ENCODE data around the gene SPO11. TPM values are rescaled to one million over a fixed set of nuclear protein-coding genes. Genes with fewer than 3 reads are reported as not detected.

SPO11 gene
- total and polyA plus RNA-seq, 2 of the 13 experiments (the other 11 are each of a cell fraction or from before 2014, with no cell fraction given) = not detected

DNA sequence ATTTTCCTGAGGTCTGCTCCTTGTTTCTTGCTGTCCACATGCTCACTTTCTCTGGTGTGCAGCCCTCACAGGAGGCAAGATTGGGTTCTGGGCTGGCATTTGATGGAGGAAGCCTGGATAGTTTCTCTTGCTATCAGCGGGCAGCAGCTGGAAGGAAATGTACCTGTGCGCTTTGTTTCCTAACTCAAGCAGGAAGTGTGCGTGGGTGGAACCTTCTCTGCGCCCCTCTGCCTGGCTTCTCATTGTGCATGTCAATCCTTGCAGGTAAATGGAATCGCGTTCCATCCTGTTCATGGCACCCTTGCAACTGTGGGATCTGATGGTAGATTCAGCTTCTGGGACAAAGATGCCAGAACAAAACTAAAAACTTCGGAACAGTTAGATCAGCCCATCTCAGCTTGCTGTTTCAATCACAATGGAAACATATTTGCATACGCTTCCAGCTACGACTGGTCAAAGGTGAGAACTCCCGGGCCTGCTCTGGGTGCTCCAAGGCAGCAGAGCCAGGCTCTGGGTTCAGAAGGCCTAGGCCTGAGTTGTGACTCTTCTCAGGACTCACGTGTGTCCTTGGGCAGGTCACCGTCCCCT is 44.8 kb downstream of the SPO11 start:
- DNase-seq (ENCODE audit: low spot score) (no peak), ATAC-seq (no peak), FAIRE-seq (no peak)
- H3K27me3 ChIP-seq (ENCODE audit: control insufficient read depth in 1 of 2, insufficient read depth in 2 of 2, low read length in 2 of 2) = no peaks in the 10 kb centered on the region
- no peak overlapping the region for H3K4me2 ChIP-seq (ENCODE audit: low read depth, low read length)
- 98% methylated on average over 12 of the region's 12 CpGs for WGBS (ENCODE audit: low lambda C conversion rate)
- no peak overlapping the region for H3K9ac ChIP-seq (ENCODE audit: insufficient read depth, low read depth, low read length)
- CTCF ChIA-PET (ENCODE audit: low intra/inter-chr PET ratio, low total read pairs) = no interaction called here
- H4K20me1 ChIP-seq (ENCODE audit: insufficient read depth, low read length) = no peaks in the 10 kb centered on the region
- intact Hi-C loops (cut with micrococcal nuclease; ENCODE audit: unreplicated experiment) = no loop called here
- BruUV-seq (replicated peaks) = no TSS peak
- no peaks in the 10 kb centered on the region for H3K79me2 ChIP-seq (ENCODE audit: insufficient read depth, low read length)
- in situ Hi-C loops (cut with HindIII; ENCODE audit: extremely low pct_ligation_motif_present, low pct_unique_long_range_greater_than_20kb) = no loop called here
- no peaks in the 10 kb centered on the region for H3K4me1 ChIP-seq (ENCODE audit: insufficient read depth, low read length)
- no peaks in the 10 kb centered on the region for H3K9me3 ChIP-seq (ENCODE audit: low read length)
- POLR2A ChIA-PET = no interaction called here
- no peak overlapping the region for H2AFZ ChIP-seq (ENCODE audit: low read length)
- H3K27ac ChIP-seq (ENCODE audit: extremely low read length, insufficient read depth, low read length) = no peak overlapping the region
- peaks cover 77 to 92% of the 10 kb centered on the region in 2 experiments for H3K36me3 ChIP-seq (replicated peaks in 1 of 2; ENCODE audit: control insufficient read depth in 1 of 2, insufficient read depth in 2 of 2, low read length in 2 of 2)
- H3K4me3 ChIP-seq (replicated peaks in 1 of 3; ENCODE audit: insufficient read depth in 1 of 3, low read depth in 2 of 3, low read length in 3 of 3) = no peak overlapping the region
- no peak for TF ChIP-seq TBX3 (IDR thresholded peaks at IDR 0.05; ENCODE audit: borderline replicate concordance)
- TF ChIP-seq, protein P1, sequence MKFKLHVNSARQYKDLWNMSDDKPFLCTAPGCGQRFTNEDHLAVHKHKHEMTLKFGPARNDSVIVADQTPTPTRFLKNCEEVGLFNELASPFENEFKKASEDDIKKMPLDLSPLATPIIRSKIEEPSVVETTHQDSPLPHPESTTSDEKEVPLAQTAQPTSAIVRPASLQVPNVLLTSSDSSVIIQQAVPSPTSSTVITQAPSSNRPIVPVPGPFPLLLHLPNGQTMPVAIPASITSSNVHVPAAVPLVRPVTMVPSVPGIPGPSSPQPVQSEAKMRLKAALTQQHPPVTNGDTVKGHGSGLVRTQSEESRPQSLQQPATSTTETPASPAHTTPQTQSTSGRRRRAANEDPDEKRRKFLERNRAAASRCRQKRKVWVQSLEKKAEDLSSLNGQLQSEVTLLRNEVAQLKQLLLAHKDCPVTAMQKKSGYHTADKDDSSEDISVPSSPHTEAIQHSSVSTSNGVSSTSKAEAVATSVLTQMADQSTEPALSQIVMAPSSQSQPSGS (CRISPR knock-in tag; IDR thresholded peaks at IDR 0.05) = no peak
- TF ChIP-seq, protein P2, sequence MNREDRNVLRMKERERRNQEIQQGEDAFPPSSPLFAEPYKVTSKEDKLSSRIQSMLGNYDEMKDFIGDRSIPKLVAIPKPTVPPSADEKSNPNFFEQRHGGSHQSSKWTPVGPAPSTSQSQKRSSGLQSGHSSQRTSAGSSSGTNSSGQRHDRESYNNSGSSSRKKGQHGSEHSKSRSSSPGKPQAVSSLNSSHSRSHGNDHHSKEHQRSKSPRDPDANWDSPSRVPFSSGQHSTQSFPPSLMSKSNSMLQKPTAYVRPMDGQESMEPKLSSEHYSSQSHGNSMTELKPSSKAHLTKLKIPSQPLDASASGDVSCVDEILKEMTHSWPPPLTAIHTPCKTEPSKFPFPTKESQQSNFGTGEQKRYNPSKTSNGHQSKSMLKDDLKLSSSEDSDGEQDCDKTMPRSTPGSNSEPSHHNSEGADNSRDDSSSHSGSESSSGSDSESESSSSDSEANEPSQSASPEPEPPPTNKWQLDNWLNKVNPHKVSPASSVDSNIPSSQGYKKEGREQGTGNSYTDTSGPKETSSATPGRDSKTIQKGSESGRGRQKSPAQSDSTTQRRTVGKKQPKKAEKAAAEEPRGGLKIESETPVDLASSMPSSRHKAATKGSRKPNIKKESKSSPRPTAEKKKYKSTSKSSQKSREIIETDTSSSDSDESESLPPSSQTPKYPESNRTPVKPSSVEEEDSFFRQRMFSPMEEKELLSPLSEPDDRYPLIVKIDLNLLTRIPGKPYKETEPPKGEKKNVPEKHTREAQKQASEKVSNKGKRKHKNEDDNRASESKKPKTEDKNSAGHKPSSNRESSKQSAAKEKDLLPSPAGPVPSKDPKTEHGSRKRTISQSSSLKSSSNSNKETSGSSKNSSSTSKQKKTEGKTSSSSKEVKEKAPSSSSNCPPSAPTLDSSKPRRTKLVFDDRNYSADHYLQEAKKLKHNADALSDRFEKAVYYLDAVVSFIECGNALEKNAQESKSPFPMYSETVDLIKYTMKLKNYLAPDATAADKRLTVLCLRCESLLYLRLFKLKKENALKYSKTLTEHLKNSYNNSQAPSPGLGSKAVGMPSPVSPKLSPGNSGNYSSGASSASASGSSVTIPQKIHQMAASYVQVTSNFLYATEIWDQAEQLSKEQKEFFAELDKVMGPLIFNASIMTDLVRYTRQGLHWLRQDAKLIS (CRISPR knock-in tag; IDR thresholded peaks at IDR 0.05) = no peak
- TF ChIP-seq SYNCRIP (IDR thresholded peaks at IDR 0.05; ENCODE audit: insufficient read depth, low read depth, low read length) = no peak
- no peak for TF ChIP-seq ZNF879 (CRISPR knock-in tag; IDR thresholded peaks at IDR 0.05)
- TF ChIP-seq, protein P3, sequence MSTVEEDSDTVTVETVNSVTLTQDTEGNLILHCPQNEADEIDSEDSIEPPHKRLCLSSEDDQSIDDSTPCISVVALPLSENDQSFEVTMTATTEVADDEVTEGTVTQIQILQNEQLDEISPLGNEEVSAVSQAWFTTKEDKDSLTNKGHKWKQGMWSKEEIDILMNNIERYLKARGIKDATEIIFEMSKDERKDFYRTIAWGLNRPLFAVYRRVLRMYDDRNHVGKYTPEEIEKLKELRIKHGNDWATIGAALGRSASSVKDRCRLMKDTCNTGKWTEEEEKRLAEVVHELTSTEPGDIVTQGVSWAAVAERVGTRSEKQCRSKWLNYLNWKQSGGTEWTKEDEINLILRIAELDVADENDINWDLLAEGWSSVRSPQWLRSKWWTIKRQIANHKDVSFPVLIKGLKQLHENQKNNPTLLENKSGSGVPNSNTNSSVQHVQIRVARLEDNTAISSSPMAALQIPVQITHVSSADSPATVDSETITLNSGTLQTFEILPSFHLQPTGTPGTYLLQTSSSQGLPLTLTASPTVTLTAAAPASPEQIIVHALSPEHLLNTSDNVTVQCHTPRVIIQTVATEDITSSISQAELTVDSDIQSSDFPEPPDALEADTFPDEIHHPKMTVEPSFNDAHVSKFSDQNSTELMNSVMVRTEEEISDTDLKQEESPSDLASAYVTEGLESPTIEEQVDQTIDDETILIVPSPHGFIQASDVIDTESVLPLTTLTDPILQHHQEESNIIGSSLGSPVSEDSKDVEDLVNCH (CRISPR knock-in tag; IDR thresholded peaks at IDR 0.05) = no peak
- TF ChIP-seq NCOA1 (CRISPR knock-in tag; IDR thresholded peaks at IDR 0.05) = no peak
- TF ChIP-seq, protein P4, sequence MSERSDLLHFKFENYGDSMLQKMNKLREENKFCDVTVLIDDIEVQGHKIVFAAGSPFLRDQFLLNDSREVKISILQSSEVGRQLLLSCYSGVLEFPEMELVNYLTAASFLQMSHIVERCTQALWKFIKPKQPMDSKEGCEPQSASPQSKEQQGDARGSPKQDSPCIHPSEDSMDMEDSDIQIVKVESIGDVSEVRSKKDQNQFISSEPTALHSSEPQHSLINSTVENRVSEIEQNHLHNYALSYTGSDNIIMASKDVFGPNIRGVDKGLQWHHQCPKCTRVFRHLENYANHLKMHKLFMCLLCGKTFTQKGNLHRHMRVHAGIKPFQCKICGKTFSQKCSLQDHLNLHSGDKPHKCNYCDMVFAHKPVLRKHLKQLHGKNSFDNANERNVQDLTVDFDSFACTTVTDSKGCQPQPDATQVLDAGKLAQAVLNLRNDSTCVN (CRISPR knock-in tag; IDR thresholded peaks at IDR 0.05; ENCODE audit: borderline replicate concordance) = no peak
- TF ChIP-seq MXI1 (IDR thresholded peaks at IDR 0.05; ENCODE audit: borderline replicate concordance, low read depth, low read length) = no peak
- no peak for TF ChIP-seq SIN3B (IDR thresholded peaks at IDR 0.05; ENCODE audit: low read length)
- TF ChIP-seq, protein P5, sequence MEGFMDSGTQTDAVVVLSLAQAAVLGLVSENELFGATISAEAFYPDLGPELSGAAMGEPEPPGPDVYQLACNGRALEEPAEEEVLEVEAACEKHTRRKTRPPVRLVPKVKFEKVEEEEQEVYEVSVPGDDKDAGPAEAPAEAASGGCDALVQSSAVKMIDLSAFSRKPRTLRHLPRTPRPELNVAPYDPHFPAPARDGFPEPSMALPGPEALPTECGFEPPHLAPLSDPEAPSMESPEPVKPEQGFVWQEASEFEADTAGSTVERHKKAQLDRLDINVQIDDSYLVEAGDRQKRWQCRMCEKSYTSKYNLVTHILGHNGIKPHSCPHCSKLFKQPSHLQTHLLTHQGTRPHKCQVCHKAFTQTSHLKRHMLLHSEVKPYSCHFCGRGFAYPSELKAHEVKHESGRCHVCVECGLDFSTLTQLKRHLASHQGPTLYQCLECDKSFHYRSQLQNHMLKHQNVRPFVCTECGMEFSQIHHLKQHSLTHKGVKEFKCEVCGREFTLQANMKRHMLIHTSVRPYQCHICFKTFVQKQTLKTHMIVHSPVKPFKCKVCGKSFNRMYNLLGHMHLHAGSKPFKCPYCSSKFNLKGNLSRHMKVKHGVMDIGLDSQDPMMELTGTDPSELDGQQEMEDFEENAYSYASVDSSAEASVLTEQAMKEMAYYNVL (CRISPR knock-in tag; IDR thresholded peaks at IDR 0.05; ENCODE audit: borderline replicate concordance) = no peak
- TF ChIP-seq, protein P6, sequence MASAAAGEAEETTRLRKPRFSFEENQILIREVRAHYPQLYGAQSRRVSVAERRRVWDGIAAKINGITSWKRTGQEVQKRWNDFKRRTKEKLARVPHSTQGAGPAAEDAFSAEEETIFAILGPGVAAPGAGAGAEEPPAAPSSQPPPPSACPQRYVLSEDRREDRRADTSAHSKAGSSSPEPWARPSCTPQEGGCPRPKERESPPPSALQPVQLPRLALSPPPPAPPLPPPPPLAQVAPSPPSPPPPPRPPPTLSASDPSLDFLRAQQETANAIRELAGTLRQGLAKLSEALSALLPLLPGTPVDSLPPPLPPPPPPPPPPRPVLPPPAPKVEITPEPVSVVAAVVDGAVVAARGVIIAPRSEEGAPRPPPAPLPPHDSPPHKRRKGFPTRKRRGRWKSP (CRISPR knock-in tag; IDR thresholded peaks at IDR 0.05) = no peak
